Endothelial cell (in vitro differentiated cells): ENCODE results near the gene CCL1. TPM values are rescaled to one million over a fixed set of nuclear protein-coding genes. Genes with fewer than 3 reads are reported as not detected.

Experiments
- DNase-seq: peaks from one replicate; pipeline ENCODE4 v3.0.0; 2021; ENCODE audit warnings: low spot score
- H3K27ac Mint-ChIP-seq: one replicate; pipeline ENCODE4 v1.8.0; 2021; ENCODE audit warnings: mixed read lengths, inconsistent platforms; ENCODE audit not compliant: unreplicated experiment
- H3K27me3 Mint-ChIP-seq: one replicate; pipeline ENCODE4 v1.8.0; 2021; ENCODE audit warnings: mild to moderate bottlenecking, moderate library complexity, mixed read lengths, inconsistent platforms; ENCODE audit not compliant: unreplicated experiment
- H3K36me3 Mint-ChIP-seq: one replicate; pipeline ENCODE4 v1.8.0; 2021; ENCODE audit warnings: mild to moderate bottlenecking, low read depth, mixed read lengths, inconsistent platforms; ENCODE audit not compliant: unreplicated experiment
- H3K4me1 Mint-ChIP-seq: one replicate; pipeline ENCODE4 v1.8.0; 2021; ENCODE audit warnings: mild to moderate bottlenecking, mixed read lengths, inconsistent platforms; ENCODE audit not compliant: unreplicated experiment
- H3K4me3 Mint-ChIP-seq: one replicate; pipeline ENCODE4 v1.8.0; 2021; ENCODE audit warnings: mild to moderate bottlenecking, mixed read lengths, inconsistent platforms; ENCODE audit not compliant: unreplicated experiment
- H3K9me3 Mint-ChIP-seq: one replicate; pipeline ENCODE4 v1.8.0; 2021; ENCODE audit warnings: mixed read lengths, inconsistent platforms; ENCODE audit not compliant: unreplicated experiment
- CTCF ChIP-seq: fragments of 200-600 bp; sonication (generic); IDR thresholded peaks from one replicate; pipeline ENCODE4 v1.5.0; 2021; ENCODE audit warnings: antibody characterized with exemption; ENCODE audit not compliant: unreplicated experiment
- total RNA-seq: library from RNA; stranded (reverse); fragmentation: NEBNext Ultra II Directional; extraction: Animal tissue kit (Norgen Biotek cat#: 25700); gene quantifications from one replicate; pipeline ENCODE4 v1.2.1, GENCODE V29; 2021; ENCODE audit not compliant: unreplicated experiment

CCL1 gene
- total RNA-seq, 1 donor from 2014 or later: not detected

- Mint-ChIP-seq H3K4me3 (no peak overlapping the region), H3K9me3 (no peaks in the 10 kb centered on the region)
These were observed 1.5 kb downstream of the CCL1 start for GRCh38 chr17:34361478-34362061.

GRCh38 chr17:34360601-34361270 is 2.3 kb downstream of the CCL1 start:
- Mint-ChIP-seq H3K36me3 (no peaks in the 10 kb centered on the region), H3K4me1 (peaks cover 9% of the 10 kb centered on the region), H3K4me3 (no peak overlapping the region), H3K9me3 (no peaks in the 10 kb centered on the region), H3K27ac (no peak overlapping the region), H3K27me3 (peaks cover 2% of the 10 kb centered on the region)
- DNase-seq: no peak
- TF ChIP-seq CTCF: no peak

More at GRCh38 chr17:34361478-34362061, 1.5 kb downstream of the CCL1 start:
- no peak overlapping the region for H3K27ac Mint-ChIP-seq
- peaks cover 2% of the 10 kb centered on the region for H3K27me3 Mint-ChIP-seq
- no peaks in the 10 kb centered on the region for H3K36me3 Mint-ChIP-seq
- H3K4me1 Mint-ChIP-seq: peaks cover 11% of the 10 kb centered on the region
- peak; percentile 97 for DNase-seq
- peak; percentile 74 for TF ChIP-seq CTCF

GRCh38 chr17:34358631-34359030 is 4.4 kb downstream of the CCL1 start:
- DNase-seq: no peak
- H3K27ac Mint-ChIP-seq: no peak overlapping the region
- no peaks in the 10 kb centered on the region for H3K36me3 Mint-ChIP-seq

DNA sequence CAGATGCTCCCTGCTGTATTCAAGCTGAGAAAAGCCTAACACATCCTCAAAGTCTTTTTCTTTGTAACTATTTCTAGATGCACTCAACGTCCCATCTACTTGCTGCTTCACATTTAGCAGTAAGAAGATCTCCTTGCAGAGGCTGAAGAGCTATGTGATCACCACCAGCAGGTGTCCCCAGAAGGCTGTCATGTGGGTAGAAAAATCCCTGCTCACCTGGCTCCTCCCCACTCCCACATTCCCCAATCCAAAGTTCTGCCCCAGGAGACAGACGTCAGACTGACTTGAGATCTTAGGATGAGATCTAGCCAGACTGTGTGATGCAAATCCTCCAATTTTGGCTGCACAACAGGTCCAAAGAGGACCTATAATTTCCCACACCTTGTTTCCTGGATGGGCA is 5.6 kb downstream of the CCL1 start:
- Mint-ChIP-seq H3K4me1 (peaks cover 4% of the 10 kb centered on the region), H3K27ac (no peak overlapping the region), H3K4me3 (no peak overlapping the region), H3K36me3 (no peaks in the 10 kb centered on the region), H3K27me3 (peaks cover 2% of the 10 kb centered on the region), H3K9me3 (no peaks in the 10 kb centered on the region)
- no peak for DNase-seq
- no peak for TF ChIP-seq CTCF

More at GRCh38 chr17:34358631-34359030, 4.4 kb downstream of the CCL1 start:
- Mint-ChIP-seq H3K9me3 (no peaks in the 10 kb centered on the region), H3K4me1 (peaks cover 4% of the 10 kb centered on the region), H3K4me3 (no peak overlapping the region), H3K27me3 (peaks cover 2% of the 10 kb centered on the region)
- TF ChIP-seq CTCF: no peak

DNA sequence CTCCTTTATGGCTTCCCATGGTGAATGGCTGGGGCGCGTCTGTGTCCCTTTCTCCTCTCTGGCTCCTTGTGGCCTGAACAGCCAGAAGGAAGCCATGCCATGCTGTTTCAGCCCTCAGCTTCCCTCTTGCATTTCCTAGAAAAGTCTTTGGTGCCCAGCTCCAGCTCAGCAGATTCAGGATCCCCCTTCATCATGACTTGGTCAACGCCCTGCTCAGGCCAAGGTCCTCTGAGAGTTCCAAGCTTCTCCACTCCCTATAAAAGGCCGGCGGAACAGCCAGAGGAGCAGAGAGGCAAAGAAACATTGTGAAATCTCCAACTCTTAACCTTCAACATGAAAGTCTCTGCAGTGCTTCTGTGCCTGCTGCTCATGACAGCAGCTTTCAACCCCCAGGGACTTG is 6.8 kb downstream of the CCL1 start, which contains the start of gene CCL13:
CCL13 (plus strand) TSS at position 287 of the 400 bp plus-strand sequence; CDS start at position 334, 47 bp downstream.
- Mint-ChIP-seq H3K9me3 (no peaks in the 10 kb centered on the region), H3K4me3 (no peak within 1 kb of the TSS), H3K36me3 (no peaks in the 10 kb centered on the region), H3K4me1 (peaks cover 4% of the 10 kb centered on the region), H3K27me3 (no peaks in the 10 kb centered on the region), H3K27ac (no peak within 1 kb of the TSS)
- DNase-seq: no peak
- TF ChIP-seq CTCF: no peak
